ENCODE measurements around the gene STX1A.

- no peak for TF ChIP-seq CTCF (IDR thresholded peaks at IDR 0.05)
- no peak for TF ChIP-seq POLR2A (IDR thresholded peaks at IDR 0.05)
Measured at GRCh38 chr7:73679709-73680108, 39.8 kb downstream of the STX1A start.
